Dedifferentiated amniotic fluid mesenchymal stem cell (primary cell): ENCODE data around the gene FZR1.

Experiments
- DNase-seq: peaks from one replicate; pipeline ENCODE4 v3.0.0-alpha.2; 2016; ENCODE audit errors: extremely low spot score

Gene FZR1

DNA sequence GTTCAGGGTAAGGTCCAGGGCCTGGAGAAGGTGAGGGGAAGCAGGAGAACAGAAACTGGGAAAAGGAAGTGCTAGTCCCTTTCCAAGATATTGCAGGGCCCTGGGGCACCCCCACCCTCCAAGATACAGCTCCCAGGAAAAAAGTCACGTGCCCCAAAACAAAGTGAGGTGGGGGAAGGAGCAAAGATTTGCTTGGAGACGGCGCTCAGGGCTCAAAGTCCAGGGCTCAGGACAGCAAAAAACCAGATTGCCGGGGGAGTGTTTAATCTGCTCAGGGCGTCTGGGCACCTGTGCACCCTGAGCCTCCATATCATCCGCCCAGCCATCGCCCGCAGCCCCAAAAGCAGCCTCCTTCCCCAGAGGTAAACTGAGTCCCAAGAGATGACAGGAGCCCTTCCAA lies 32.1 kb upstream of the FZR1 start:
- no peak for DNase-seq

DNA sequence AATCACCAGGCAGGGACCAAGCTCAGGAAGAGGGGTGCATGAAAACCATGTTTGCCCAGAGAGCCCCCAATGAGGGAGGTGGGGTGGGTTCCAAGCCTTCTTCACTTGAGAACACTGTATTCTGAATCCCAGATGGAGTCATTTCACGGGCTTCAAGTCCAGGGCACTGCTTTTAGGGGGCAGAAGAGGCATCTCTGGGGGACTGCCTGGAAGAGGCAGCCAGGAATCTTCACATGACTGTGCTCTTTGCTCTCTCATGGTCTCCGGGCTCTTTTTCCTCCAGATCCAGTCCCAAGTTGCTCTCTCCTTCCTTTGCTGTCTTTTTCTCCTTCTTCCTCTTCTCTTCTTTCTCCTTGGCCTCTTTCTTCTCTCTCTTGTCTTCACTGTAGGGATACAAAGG lies 31.5 kb upstream of the FZR1 start:
- no peak for DNase-seq

- no peak for DNase-seq
These were observed 30.7 kb upstream of the FZR1 start for GRCh38 chr19:3475449-3475848.

DNA sequence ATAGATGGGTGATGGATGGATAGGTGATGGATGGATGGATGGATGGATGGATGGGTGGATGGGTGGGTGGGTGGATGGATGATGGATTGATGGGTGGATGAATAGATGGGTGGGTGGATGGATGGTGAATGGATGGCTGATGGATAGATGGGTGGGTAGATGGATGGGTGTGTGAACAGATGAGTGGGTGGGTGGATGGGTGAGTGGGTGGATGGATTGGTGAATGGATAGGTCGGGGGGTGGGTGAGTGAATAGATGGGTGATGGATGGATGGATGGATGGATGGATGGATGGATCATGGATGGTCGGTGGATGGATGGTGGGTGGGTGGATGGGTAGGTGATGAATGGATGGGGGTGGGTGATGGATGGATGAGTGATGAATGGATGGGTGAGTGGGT lies 29.3 kb upstream of the FZR1 start:
- no peak for DNase-seq

GRCh38 chr19:3477506-3477905 lies 28.6 kb upstream of the FZR1 start:
- DNase-seq = no peak

GRCh38 chr19:3477951-3478350 lies 28.2 kb upstream of the FZR1 start:
- no peak for DNase-seq

- DNase-seq = no peak
These were observed 27.5 kb upstream of the FZR1 start for GRCh38 chr19:3478409-3479176.

GRCh38 chr19:3479177-3479833 lies 26.8 kb upstream of the FZR1 start:
- no peak for DNase-seq

- no peak for DNase-seq
These were observed 26.3 kb upstream of the FZR1 start for GRCh38 chr19:3479834-3480215.

- DNase-seq = no peak
These were observed 25.6 kb upstream of the FZR1 start, which contains the start of gene SMIM24 for GRCh38 chr19:3480383-3481091. Gene SMIM24 (minus strand): TSS chr19:3480525. CDS start chr19:3480463, 62 bp downstream.

- DNase-seq = no peak
These were observed 24.6 kb upstream of the FZR1 start for GRCh38 chr19:3481241-3482090.

DNA sequence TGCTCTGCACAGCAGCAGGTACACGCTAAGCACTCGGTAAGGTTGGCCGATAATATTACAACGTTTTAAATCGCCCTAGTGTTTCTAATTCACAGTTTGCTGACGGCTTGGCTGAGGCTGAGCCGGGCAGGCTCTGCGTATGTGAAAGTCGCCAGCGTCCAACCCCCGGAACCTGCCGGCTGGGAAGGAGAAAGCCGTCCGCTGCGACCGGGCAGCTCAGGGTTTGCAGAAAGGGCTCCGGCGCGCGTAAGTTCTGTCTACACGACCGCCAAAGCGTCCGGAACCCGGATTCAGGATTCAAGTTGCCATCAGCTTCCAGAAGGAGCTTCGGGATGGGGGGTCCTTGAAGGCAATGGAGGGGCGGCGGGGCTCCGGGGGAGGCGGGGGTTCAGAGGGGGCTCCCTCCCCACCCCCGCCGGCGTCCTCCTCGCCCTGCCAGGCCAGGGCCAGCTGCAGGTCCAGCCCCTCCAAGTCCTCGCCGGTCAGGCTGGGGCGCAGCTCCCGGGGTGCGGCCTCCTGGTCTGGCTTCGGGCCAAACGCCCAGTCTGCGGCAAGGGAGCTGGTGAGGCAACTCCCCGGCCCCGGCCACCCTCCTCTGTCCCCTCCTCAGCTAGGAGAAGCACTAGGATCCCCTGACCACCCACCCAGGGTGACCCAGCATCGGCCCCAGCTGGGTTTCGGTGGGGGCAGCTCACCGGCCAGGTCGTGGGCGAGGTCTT lies 23.4 kb upstream of the FZR1 start:
- no peak for DNase-seq

- no peak for DNase-seq
These were observed 22.9 kb upstream of the FZR1 start, which contains the start of gene SMIM44 for GRCh38 chr19:3483226-3483628. Gene SMIM44 (minus strand): TSS chr19:3483441. CDS start chr19:3483403, 38 bp downstream.

- no peak for DNase-seq
These were observed 14.6 kb upstream of the FZR1 start for GRCh38 chr19:3491396-3492119.

- DNase-seq = no peak
These were observed 13.8 kb upstream of the FZR1 start for GRCh38 chr19:3492131-3492839.

- DNase-seq = no peak
These were observed 13.2 kb upstream of the FZR1 start for GRCh38 chr19:3492919-3493318.

- DNase-seq = no peak
These were observed 12.5 kb upstream of the FZR1 start for GRCh38 chr19:3493651-3494050.

- no peak for DNase-seq
These were observed 12.1 kb upstream of the FZR1 start for GRCh38 chr19:3494051-3494450.

- DNase-seq = no peak
These were observed 11.6 kb upstream of the FZR1 start for GRCh38 chr19:3494559-3494958.
